Gastrocnemius medialis (tissue), 4 donors: ENCODE data around the gene YIPF1. TPM values are rescaled to one million over a fixed set of nuclear protein-coding genes. Genes with fewer than 3 reads are reported as not detected.

ENCODE experiments used
- ATAC-seq, 2 donors: fragments of 150-250 bp; one replicate each; pipeline ENCODE4 v1.9.1; 2016
- DNase-seq, 2 donors: peaks; one replicate each; pipeline ENCODE4 v3.0.0-alpha.2; 2019
- H3K27ac ChIP-seq, 4 donors: fragments of 200-600 bp; sonication (generic); 1 replicate in 1 of 4; 2 replicates in 3 of 4; pipeline ENCODE4 v1.5.1; 2016 to 2018; ENCODE audit warnings: mild to moderate bottlenecking in 2 of 4, moderate library complexity in 1 of 4
- H3K27me3 ChIP-seq, 3 donors: fragments of 200-600 bp; sonication (generic) in 2 of 3; 1 replicate in 1 of 3; 2 replicates in 2 of 3; pipeline versions ENCODE4 v1.5.1 to v1.6.0; 2016 to 2019; ENCODE audit warnings: mild to moderate bottlenecking in 1 of 3, moderate library complexity in 1 of 3
- H3K36me3 ChIP-seq, 2 donors: fragments of 200-600 bp; sonication (generic) in 1 of 2; one replicate each; pipeline ENCODE4 v1.5.1; 2017 to 2018
- H3K4me1 ChIP-seq, 2 donors: fragments of 200-600 bp; sonication (generic) in 1 of 2; one replicate each; pipeline ENCODE4 v1.5.1; 2016 to 2017; ENCODE audit warnings: mild to moderate bottlenecking in 2 of 2
- H3K4me3 ChIP-seq, 4 donors: fragments of 200-600 bp; sonication (generic) in 3 of 4; 1 replicate in 1 of 4; 2 replicates in 3 of 4; pipeline ENCODE4 v1.5.1; 2016 to 2019; ENCODE audit warnings: mild to moderate bottlenecking in 2 of 4
- H3K9me3 ChIP-seq, 3 donors: fragments of 200-600 bp; sonication (generic) in 2 of 3; 1 replicate in 1 of 3; 2 replicates in 2 of 3; pipeline ENCODE4 v1.5.1; 2016 to 2019
- CTCF ChIP-seq, 5 experiments: fragments of 450-650 bp in 3 of 5; fragments of 200-600 bp in 2 of 5; sonication (generic) in 2 of 5; IDR thresholded peaks in 4 of 5; conservative IDR thresholded peaks in 1 of 5; 1 replicate in 4 of 5; 2 replicates in 1 of 5; pipeline ENCODE4 v1.5.1; 2016 to 2019; ENCODE audit warnings: antibody characterized with exemption in 5 of 5, mild to moderate bottlenecking in 3 of 5, moderate library complexity in 3 of 5
- POLR2A ChIP-seq, 2 donors: fragments of 450-650 bp; IDR thresholded peaks; one replicate each; pipeline ENCODE4 v1.6.1; 2017; ENCODE audit warnings: antibody characterized with exemption in 2 of 2, mild to moderate bottlenecking in 2 of 2, moderate library complexity in 2 of 2
- in situ Hi-C, 4 donors: fragments of 200-750 bp; cut with MboI; loops; one replicate each; pipeline versions ENCODE4 v1.15.0 to v1.8.0; 2017; ENCODE audit warnings: low sequenced_read_pairs in 4 of 4
- intact Hi-C: fragments of 100-400 bp; cut with DNase I; formaldehyde crosslinking; loops from one replicate; pipeline ENCODE4 v1.15.1; 2023; ENCODE audit warnings: low total_unique reads
- total RNA-seq, 4 donors: library from RNA; depleted of rRNA; stranded (reverse); fragments of >200 nt; gene quantifications; one replicate each; pipeline versions ENCODE4 v1.1.0 to v1.2.3, GENCODE V29; 2016

The YIPF1 gene
- total RNA-seq, 4 donors from 2014 or later = 18.8 to 34.8 (median 27.2) TPM

- intact Hi-C loops (loop anchor here (1.0 kb wide), 4 partner anchors 51 to 926 kb away; partner anchors contain the start of genes IFT25, PARS2, TCEANC2 and TMEM59), in situ Hi-C loops (no loop called here)
- H3K27me3 ChIP-seq = no peaks in the 10 kb centered on the region
- peak overlapping the region; percentile 76 to 89 (median 86) for H3K4me3 ChIP-seq
- DNase-seq (no peak), ATAC-seq (no peak)
- peaks cover 13 to 16% of the 10 kb centered on the region in 2 donors for H3K4me1 ChIP-seq
- H3K9me3 ChIP-seq = peaks cover 0 to 9% (median 0%) of the 10 kb centered on the region in 3 donors
- TF ChIP-seq POLR2A (IDR thresholded peaks at IDR 0.05) (no peak), CTCF (IDR thresholded peaks at IDR 0.05 in 4 of 5, conservative IDR thresholded peaks at IDR 0.05 in 1 of 5) (no peak)
- peak overlapping the region; percentile 93 to 99 (median 96) for H3K27ac ChIP-seq
- no peaks in the 10 kb centered on the region for H3K36me3 ChIP-seq
Measured at GRCh38 chr1:53838654-53838974, 51.0 kb downstream of the YIPF1 start.

DNA sequence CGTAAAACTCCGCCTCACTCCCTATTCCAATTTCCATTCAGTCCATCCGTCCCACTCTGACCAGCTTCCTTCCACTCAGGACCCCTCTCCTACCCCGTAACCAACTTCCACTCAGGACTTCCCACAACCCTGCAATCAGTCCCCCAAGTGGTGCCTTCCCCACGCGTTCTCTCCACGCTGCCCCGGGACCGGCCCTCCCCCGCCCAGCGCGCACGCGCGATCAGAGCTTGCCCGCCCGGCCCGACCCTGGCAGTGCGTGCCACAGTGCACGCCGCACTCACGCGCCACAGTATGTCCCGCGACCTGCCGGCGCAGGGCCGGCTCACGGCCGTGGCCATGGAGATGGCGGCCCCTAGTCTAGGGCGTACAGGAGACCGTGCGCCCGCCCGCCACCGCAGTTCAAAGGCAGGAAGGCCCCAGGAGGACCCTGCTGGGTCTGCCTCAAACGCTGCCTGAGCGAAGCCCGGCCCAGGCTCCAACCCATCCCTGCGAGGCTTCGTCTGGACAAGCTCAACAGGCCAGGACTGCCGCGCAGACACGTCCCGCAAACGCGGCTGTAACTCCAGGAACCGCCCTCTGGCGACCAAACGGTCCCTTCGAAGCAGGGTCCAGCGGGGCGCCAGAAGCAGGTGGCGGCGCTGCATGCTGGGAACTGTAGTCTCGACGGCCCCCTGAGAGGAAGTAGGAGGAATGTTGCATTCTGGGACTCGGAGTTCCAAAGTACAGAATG is 51.5 kb downstream of the YIPF1 start, which contains the start of gene NDC1:
NDC1 (minus strand) TSS at position 373 of the 730 bp plus-strand sequence; CDS start at position 338, 35 bp downstream.
- intact Hi-C loops (loop anchor here (1.0 kb wide), 4 partner anchors 51 to 926 kb away; partner anchors contain the start of genes IFT25, PARS2, TCEANC2 and TMEM59), in situ Hi-C loops (no loop called here)
- DNase-seq (peak; percentile 86 to 89), ATAC-seq (peak; percentile 99 to 100)
- Histone ChIP-seq H3K27me3 (no peaks in the 10 kb centered on the region), H3K36me3 (no peaks in the 10 kb centered on the region), H3K4me1 (peaks cover 13 to 16% of the 10 kb centered on the region in 2 donors), H3K9me3 (peaks cover 0 to 9% (median 0%) of the 10 kb centered on the region in 3 donors), H3K27ac (peak within 1 kb of the TSS; percentile 93 to 99 (median 96)), H3K4me3 (peak within 1 kb of the TSS; percentile 76 to 89 (median 86))
- TF ChIP-seq CTCF (IDR thresholded peaks at IDR 0.05 in 4 of 5, conservative IDR thresholded peaks at IDR 0.05 in 1 of 5) (peak in 4 of 5 experiments; percentile 22 to 42 (median 33)), POLR2A (IDR thresholded peaks at IDR 0.05) (peak; percentile 53 to 70)

GRCh38 chr1:53837646-53837923 is 52.0 kb downstream of the YIPF1 start:
- H3K27ac ChIP-seq = peak overlapping the region; percentile 93 to 99 (median 96)
- no peaks in the 10 kb centered on the region for H3K36me3 ChIP-seq
- intact Hi-C loops (no loop called here), in situ Hi-C loops (no loop called here)
- peaks cover 13 to 16% of the 10 kb centered on the region in 2 donors for H3K4me1 ChIP-seq
- no peak for DNase-seq
- H3K27me3 ChIP-seq = no peaks in the 10 kb centered on the region
- peak overlapping the region; percentile 76 to 89 (median 86) for H3K4me3 ChIP-seq
- H3K9me3 ChIP-seq = peaks cover 0 to 5% (median 0%) of the 10 kb centered on the region in 3 donors
- no peak for ATAC-seq
- no peak for TF ChIP-seq POLR2A (IDR thresholded peaks at IDR 0.05)
- no peak for TF ChIP-seq CTCF (IDR thresholded peaks at IDR 0.05 in 4 of 5, conservative IDR thresholded peaks at IDR 0.05 in 1 of 5)

- DNase-seq (no peak), ATAC-seq (no peak)
- TF ChIP-seq POLR2A (IDR thresholded peaks at IDR 0.05) = no peak
- TF ChIP-seq CTCF (IDR thresholded peaks at IDR 0.05 in 4 of 5, conservative IDR thresholded peaks at IDR 0.05 in 1 of 5) = no peak
- H3K36me3 ChIP-seq = peaks cover 0 to 7% of the 10 kb centered on the region in 2 donors
- H3K4me3 ChIP-seq = no peak overlapping the region
- intact Hi-C loops = no loop called here
- H3K27ac ChIP-seq = no peak overlapping the region
- no peaks in the 10 kb centered on the region for H3K9me3 ChIP-seq
- peaks cover 13 to 16% of the 10 kb centered on the region in 2 donors for H3K4me1 ChIP-seq
- H3K27me3 ChIP-seq = no peaks in the 10 kb centered on the region
- in situ Hi-C loops = no loop called here
Measured at GRCh38 chr1:53835491-53835890, 54.1 kb downstream of the YIPF1 start.
